ENCODE data around the gene CRIM1. TPM values are rescaled to one million over a fixed set of nuclear protein-coding genes. Genes with fewer than 3 reads are reported as not detected.

CRIM1 gene
- total RNA-seq, 1 experiment from 2014 or later: 133 TPM

- CTCF ChIA-PET: no interaction called here
- POLR2A ChIA-PET (ENCODE audit: unreplicated experiment): interaction anchor here (0.7 kb wide), 1 partner anchor 10 kb away, joined by 3 read pairs; no protein-coding TSS in a partner anchor
- BruUV-seq (replicated peaks): no TSS peak
- no peaks in the 10 kb centered on the region for H3K9me2 ChIP-seq (ENCODE audit: insufficient read depth)
- TF ChIP-seq CTCF (conservative IDR thresholded peaks at IDR 0.05) (no peak), EZH2 (IDR thresholded peaks at IDR 0.05; ENCODE audit: low read depth) (no peak)
- no peak overlapping the region for H3K4me3 ChIP-seq
- no peaks in the 10 kb centered on the region for H3K9me3 ChIP-seq (ENCODE audit: insufficient read depth, low read depth)
- DNase-seq: no peak
- peaks cover 12% of the 10 kb centered on the region; the same call in 1 of the 2 replicates for H3K4me1 ChIP-seq (replicated peaks; ENCODE audit: insufficient read depth)
- intact Hi-C loops (cut with micrococcal nuclease; ENCODE audit: unreplicated experiment): no loop called here
- no peaks in the 10 kb centered on the region; the same call in 1 of the 2 replicates for H3F3A ChIP-seq (ENCODE audit: insufficient read depth, low read depth)
- H3K79me2 ChIP-seq (ENCODE audit: low read depth): peaks cover 74% of the 10 kb centered on the region
- no peak overlapping the region for H3K4me2 ChIP-seq
- no peaks in the 10 kb centered on the region for H3K27me3 ChIP-seq (ENCODE audit: insufficient read depth, low read depth)
- H4K20me1 ChIP-seq (ENCODE audit: insufficient read depth): peaks cover 6% of the 10 kb centered on the region; the same call in 1 of the 2 replicates
- 0 out of 2 replicates have a peak, but pooled peaks cover 4% of the 10 kb centered on the region for H3K36me3 ChIP-seq (ENCODE audit: low read depth)
- H2AFZ ChIP-seq: no peak overlapping the region
- H3K27ac ChIP-seq: no peak overlapping the region
Observed at GRCh38 chr2:36416370-36417165, 61.0 kb downstream of the CRIM1 start.

GRCh38 chr2:36420569-36421181 lies 65.1 kb downstream of the CRIM1 start:
- Histone ChIP-seq H3K4me2 (no peak overlapping the region), H3K4me3 (no peak overlapping the region), H4K20me1 (ENCODE audit: insufficient read depth) (peaks cover 1% of the 10 kb centered on the region; the same call in 1 of the 2 replicates), H3F3A (ENCODE audit: insufficient read depth, low read depth) (no peaks in the 10 kb centered on the region), H3K27ac (no peak overlapping the region), H2AFZ (no peak overlapping the region), H3K79me2 (ENCODE audit: low read depth) (peaks cover 65% of the 10 kb centered on the region), H3K27me3 (ENCODE audit: insufficient read depth, low read depth) (no peaks in the 10 kb centered on the region), H3K9me3 (ENCODE audit: insufficient read depth, low read depth) (no peaks in the 10 kb centered on the region), H3K9me2 (ENCODE audit: insufficient read depth) (no peaks in the 10 kb centered on the region), H3K36me3 (ENCODE audit: low read depth) (no peaks in the 10 kb centered on the region), H3K4me1 (replicated peaks; ENCODE audit: insufficient read depth) (no peaks in the 10 kb centered on the region)
- ChIA-PET POLR2A (ENCODE audit: unreplicated experiment) (no interaction called here), CTCF (no interaction called here)
- TF ChIP-seq EZH2 (IDR thresholded peaks at IDR 0.05; ENCODE audit: low read depth): no peak
- no peak for TF ChIP-seq CTCF (conservative IDR thresholded peaks at IDR 0.05)
- DNase-seq: no peak
- intact Hi-C loops (cut with micrococcal nuclease; ENCODE audit: unreplicated experiment): no loop called here
- no TSS peak for BruUV-seq (replicated peaks)

GRCh38 chr2:36421379-36421778 lies 65.8 kb downstream of the CRIM1 start:
- H3K9me2 ChIP-seq (ENCODE audit: insufficient read depth): no peaks in the 10 kb centered on the region
- H3K4me1 ChIP-seq (replicated peaks; ENCODE audit: insufficient read depth): no peaks in the 10 kb centered on the region
- no peaks in the 10 kb centered on the region for H3K27me3 ChIP-seq (ENCODE audit: insufficient read depth, low read depth)
- H3K36me3 ChIP-seq (ENCODE audit: low read depth): no peaks in the 10 kb centered on the region
- H3K27ac ChIP-seq: no peak overlapping the region
- ChIA-PET CTCF (no interaction called here), POLR2A (ENCODE audit: unreplicated experiment) (no interaction called here)
- no peak for TF ChIP-seq EZH2 (IDR thresholded peaks at IDR 0.05; ENCODE audit: low read depth)
- no peak for TF ChIP-seq CTCF (conservative IDR thresholded peaks at IDR 0.05)
- H3F3A ChIP-seq (ENCODE audit: insufficient read depth, low read depth): no peaks in the 10 kb centered on the region
- no TSS peak for BruUV-seq (replicated peaks)
- H3K79me2 ChIP-seq (ENCODE audit: low read depth): peaks cover 70% of the 10 kb centered on the region
- H3K4me2 ChIP-seq: no peak overlapping the region
- no peaks in the 10 kb centered on the region for H3K9me3 ChIP-seq (ENCODE audit: insufficient read depth, low read depth)
- DNase-seq: no peak
- no peaks in the 10 kb centered on the region for H4K20me1 ChIP-seq (ENCODE audit: insufficient read depth)
- no peak overlapping the region for H3K4me3 ChIP-seq
- intact Hi-C loops (cut with micrococcal nuclease; ENCODE audit: unreplicated experiment): no loop called here
- no peak overlapping the region for H2AFZ ChIP-seq

All from PC-9 (cell line).